ENCODE results near the gene DNM1L.

The DNM1L gene

GRCh38 chr12:32789916-32790315, 110.8 kb downstream of the DNM1L start:
- TF ChIP-seq EZH2 (IDR thresholded peaks at IDR 0.05; ENCODE audit: borderline replicate concordance, low read depth, low read length, severe bottlenecking): no peak
- TF ChIP-seq CTCF (IDR thresholded peaks at IDR 0.05; ENCODE audit: borderline replicate concordance, extremely low read depth, low read length, poor library complexity, severe bottlenecking): no peak
- no peaks in the 10 kb centered on the region for H3K27me3 ChIP-seq (ENCODE audit: insufficient read depth, low read length, poor library complexity)
- H4K20me1 ChIP-seq (ENCODE audit: insufficient read depth, low read length): no peaks in the 10 kb centered on the region
- DNase-seq (no peak), ATAC-seq (ENCODE audit: insufficient read depth, low read depth) (no peak)
- H3K4me2 ChIP-seq (ENCODE audit: insufficient read depth, low read length): no peak overlapping the region
- H3K27ac ChIP-seq (ENCODE audit: low read length): no peak overlapping the region
- H3K36me3 ChIP-seq (ENCODE audit: insufficient read depth, low read length): no peaks in the 10 kb centered on the region
- H3K4me1 ChIP-seq (ENCODE audit: insufficient read depth, low read length): no peaks in the 10 kb centered on the region
- no peak overlapping the region for H3K9ac ChIP-seq (ENCODE audit: low read depth, low read length)
- H2AFZ ChIP-seq (ENCODE audit: low read depth, low read length): no peak overlapping the region
- H3K4me3 ChIP-seq (ENCODE audit: low read depth in 1 of 2, low read length in 2 of 2): no peak overlapping the region
- H3K79me2 ChIP-seq (ENCODE audit: insufficient read depth, low read length): no peaks in the 10 kb centered on the region
- no peaks in the 10 kb centered on the region for H3K9me3 ChIP-seq (ENCODE audit: insufficient read depth, low read length, severe bottlenecking)

- no peaks in the 10 kb centered on the region for H4K20me1 ChIP-seq (ENCODE audit: insufficient read depth, low read length)
- H3K9ac ChIP-seq (ENCODE audit: low read depth, low read length): no peak overlapping the region
- no peaks in the 10 kb centered on the region for H3K4me1 ChIP-seq (ENCODE audit: insufficient read depth, low read length)
- no peak overlapping the region for H3K4me2 ChIP-seq (ENCODE audit: insufficient read depth, low read length)
- H3K79me2 ChIP-seq (ENCODE audit: insufficient read depth, low read length): no peaks in the 10 kb centered on the region
- H2AFZ ChIP-seq (ENCODE audit: low read depth, low read length): no peak overlapping the region
- no peak overlapping the region for H3K4me3 ChIP-seq (ENCODE audit: low read depth in 1 of 2, low read length in 2 of 2)
- no peak overlapping the region for H3K27ac ChIP-seq (ENCODE audit: low read length)
- TF ChIP-seq EZH2 (IDR thresholded peaks at IDR 0.05; ENCODE audit: borderline replicate concordance, low read depth, low read length, severe bottlenecking): no peak
- no peak for TF ChIP-seq CTCF (IDR thresholded peaks at IDR 0.05; ENCODE audit: borderline replicate concordance, extremely low read depth, low read length, poor library complexity, severe bottlenecking)
- H3K9me3 ChIP-seq (ENCODE audit: insufficient read depth, low read length, severe bottlenecking): no peaks in the 10 kb centered on the region
- DNase-seq (no peak), ATAC-seq (ENCODE audit: insufficient read depth, low read depth) (no peak)
- H3K36me3 ChIP-seq (ENCODE audit: insufficient read depth, low read length): no peaks in the 10 kb centered on the region
- H3K27me3 ChIP-seq (ENCODE audit: insufficient read depth, low read length, poor library complexity): no peaks in the 10 kb centered on the region
These were observed 115.2 kb downstream of the DNM1L start for GRCh38 chr12:32794281-32794680.

Measured in DND-41 (cell line).